ENCODE results near the gene SRM.

GRCh38 chr1:11046625-11047365, 13.0 kb downstream of the SRM start, which contains the start of gene MASP2:
- TF ChIP-seq ASH2L (IDR thresholded peaks at IDR 0.05; ENCODE audit: insufficient read length, low read depth, low read length) (no peak), MEF2D (CRISPR knock-in tag; IDR thresholded peaks at IDR 0.05) (no peak), ZSCAN31 (CRISPR knock-in tag; IDR thresholded peaks at IDR 0.05; ENCODE audit: low read depth) (no peak; the same call in 1 of the 2 replicates), CTCF (CRISPR knock-in tag; IDR thresholded peaks at IDR 0.05) (no peak), MBNL3 (CRISPR knock-in tag; conservative IDR thresholded peaks at IDR 0.05) (no peak), CSRNP2 (CRISPR knock-in tag; conservative IDR thresholded peaks at IDR 0.05; ENCODE audit: low read depth) (no peak), POLR2AphosphoS5 (IDR thresholded peaks at IDR 0.05; ENCODE audit: low read depth, low read length) (peak; percentile 78), ZNF749 (CRISPR knock-in tag; IDR thresholded peaks at IDR 0.05; ENCODE audit: borderline replicate concordance) (peak; percentile 34; the same call in 1 of the 2 replicates), TAF1 (CRISPR knock-in tag; IDR thresholded peaks at IDR 0.05) (peak; percentile 78)
